ENCODE results near the gene DCAF4. TPM values are rescaled to one million over a fixed set of nuclear protein-coding genes. Genes with fewer than 3 reads are reported as not detected.

DCAF4 gene
- total RNA-seq, 1 experiment from 2014 or later = 20.0 TPM

- no peak for DNase-seq
- intact Hi-C loops (cut with micrococcal nuclease; ENCODE audit: unreplicated experiment) = no loop called here
Measured at GRCh38 chr14:72892879-72893635, 33.2 kb upstream of the DCAF4 start.

GRCh38 chr14:72893636-72894322 lies 32.5 kb upstream of the DCAF4 start, which contains the start of gene DPF3:
Gene DPF3, minus strand, starts transcription at chr14:72894101. Its CDS starts 13 bp downstream, at chr14:72894088.
- H3K27me3 ChIP-seq (ENCODE audit: insufficient read depth, low read depth) = peaks cover 51% of the 10 kb centered on the region
- H3K9me3 ChIP-seq (ENCODE audit: insufficient read depth, low read depth) = no peaks in the 10 kb centered on the region
- BruUV-seq (replicated peaks) = no TSS peak
- DNase-seq = peak; percentile 37 to 89
- H2AFZ ChIP-seq = peak within 1 kb of the TSS; percentile 63
- H3K4me3 ChIP-seq = peak within 1 kb of the TSS; percentile 44
- no peaks in the 10 kb centered on the region for H3F3A ChIP-seq (ENCODE audit: insufficient read depth, low read depth)
- H3K4me2 ChIP-seq = peak within 1 kb of the TSS; percentile 73
- CTCF ChIA-PET = interaction anchor here (0.5 to 0.9 kb wide), 2 partner anchors 10 to 578 kb away, joined by 4 read pairs; no protein-coding TSS in a partner anchor
- no peaks in the 10 kb centered on the region for H3K9me2 ChIP-seq (ENCODE audit: insufficient read depth)
- no peaks in the 10 kb centered on the region for H3K36me3 ChIP-seq (ENCODE audit: low read depth)
- H3K27ac ChIP-seq = no peak within 1 kb of the TSS
- TF ChIP-seq CTCF (conservative IDR thresholded peaks at IDR 0.05) (no peak), EZH2 (IDR thresholded peaks at IDR 0.05; ENCODE audit: low read depth) (no peak)
- no peaks in the 10 kb centered on the region for H3K79me2 ChIP-seq (ENCODE audit: low read depth)
- POLR2A ChIA-PET (ENCODE audit: unreplicated experiment) = no interaction called here
- 0 out of 2 replicates have a peak, but pooled peaks cover 11% of the 10 kb centered on the region for H3K4me1 ChIP-seq (replicated peaks; ENCODE audit: insufficient read depth)
- intact Hi-C loops (cut with micrococcal nuclease; ENCODE audit: unreplicated experiment) = no loop called here
- no peaks in the 10 kb centered on the region for H4K20me1 ChIP-seq (ENCODE audit: insufficient read depth)

More at GRCh38 chr14:72892879-72893635, 33.2 kb upstream of the DCAF4 start:
- Histone ChIP-seq H2AFZ (no peak overlapping the region), H3K27ac (no peak overlapping the region), H3K4me3 (no peak overlapping the region), H3K27me3 (ENCODE audit: insufficient read depth, low read depth) (peaks cover 57% of the 10 kb centered on the region), H3K9me3 (ENCODE audit: insufficient read depth, low read depth) (no peaks in the 10 kb centered on the region), H3K4me2 (no peak overlapping the region), H3K36me3 (ENCODE audit: low read depth) (no peaks in the 10 kb centered on the region), H3K9me2 (ENCODE audit: insufficient read depth) (no peaks in the 10 kb centered on the region), H3F3A (ENCODE audit: insufficient read depth, low read depth) (no peaks in the 10 kb centered on the region), H4K20me1 (ENCODE audit: insufficient read depth) (no peaks in the 10 kb centered on the region), H3K79me2 (ENCODE audit: low read depth) (no peaks in the 10 kb centered on the region), H3K4me1 (replicated peaks; ENCODE audit: insufficient read depth) (0 out of 2 replicates have a peak, but pooled peaks cover 11% of the 10 kb centered on the region)
- BruUV-seq (replicated peaks) = no TSS peak
- ChIA-PET POLR2A (ENCODE audit: unreplicated experiment) (no interaction called here), CTCF (no interaction called here)
- TF ChIP-seq EZH2 (IDR thresholded peaks at IDR 0.05; ENCODE audit: low read depth) = no peak
- no peak for TF ChIP-seq CTCF (conservative IDR thresholded peaks at IDR 0.05)

GRCh38 chr14:72894323-72894622 lies 32.0 kb upstream of the DCAF4 start:
- Histone ChIP-seq H2AFZ (peak overlapping the region; percentile 63), H3K9me2 (ENCODE audit: insufficient read depth) (no peaks in the 10 kb centered on the region), H3K79me2 (ENCODE audit: low read depth) (no peaks in the 10 kb centered on the region), H3K9me3 (ENCODE audit: insufficient read depth, low read depth) (no peaks in the 10 kb centered on the region), H4K20me1 (ENCODE audit: insufficient read depth) (no peaks in the 10 kb centered on the region), H3K4me3 (peak overlapping the region; percentile 44; the same call in 1 of the 2 replicates), H3K27ac (no peak overlapping the region), H3K4me1 (replicated peaks; ENCODE audit: insufficient read depth) (0 out of 2 replicates have a peak, but pooled peaks cover 11% of the 10 kb centered on the region), H3K4me2 (peak overlapping the region; percentile 73), H3K36me3 (ENCODE audit: low read depth) (no peaks in the 10 kb centered on the region), H3F3A (ENCODE audit: insufficient read depth, low read depth) (no peaks in the 10 kb centered on the region), H3K27me3 (ENCODE audit: insufficient read depth, low read depth) (peaks cover 46% of the 10 kb centered on the region)
- ChIA-PET CTCF (interaction anchor here (0.5 to 0.9 kb wide), 3 partner anchors 9 to 578 kb away, joined by 4 to 8 read pairs (median 4); no protein-coding TSS in a partner anchor), POLR2A (ENCODE audit: unreplicated experiment) (no interaction called here)
- intact Hi-C loops (cut with micrococcal nuclease; ENCODE audit: unreplicated experiment) = no loop called here
- BruUV-seq (replicated peaks) = no TSS peak
- TF ChIP-seq CTCF (conservative IDR thresholded peaks at IDR 0.05) (no peak), EZH2 (IDR thresholded peaks at IDR 0.05; ENCODE audit: low read depth) (no peak)
- no peak for DNase-seq

All from PC-9 (cell line).